A673 (cell line): Measurements from ENCODE around the gene RNU5D-1. TPM values are rescaled to one million over a fixed set of nuclear protein-coding genes. Genes with fewer than 3 reads are reported as not detected.

Experiments used
- BruUV-seq: library from RNA; stranded (reverse); fragments of 400-500 nt; replicated peaks from 2 replicates; lab custom pipeline; 2021; lab: Mats Ljungman, UMichigan
- CTCF ChIA-PET: fragments of 300-600 bp; sonication (Branson Sonifier 250); formaldehyde crosslinking; loops from one replicate; lab custom pipeline; 2022; ENCODE audit warnings: antibody characterized with exemption; lab: Charles Lee
- POLR2A ChIA-PET: fragments of 300-600 bp; sonication (Branson Sonifier 250); formaldehyde crosslinking; loops from one replicate; lab custom pipeline; 2022; ENCODE audit warnings: antibody characterized with exemption; ENCODE audit not compliant: low non-redundant PET; lab: Charles Lee
- DNase-seq: peaks from one replicate; pipeline ENCODE4 v3.0.0-alpha.2; 2015; ENCODE audit warnings: low spot score
- H3K27ac ChIP-seq: fragments of 200-600 bp; sonication (generic); 2 replicates; pipeline ENCODE4 v1.5.1; 2016; ENCODE audit warnings: mixed run types, low read depth, mild to moderate bottlenecking, mixed read lengths, antibody characterized with exemption, low read length; ENCODE audit not compliant: poor library complexity, severe bottlenecking
- H3K27me3 ChIP-seq: fragments of 200-600 bp; sonication (generic); replicated peaks from 2 replicates; pipeline ENCODE4 v1.6.1; 2017; ENCODE audit warnings: mixed run types, low read depth, mild to moderate bottlenecking, mixed read lengths, antibody characterized with exemption, low read length; ENCODE audit not compliant: insufficient read depth, poor library complexity
- H3K36me3 ChIP-seq: fragments of 200-600 bp; sonication (generic); 2 replicates; pipeline ENCODE4 v1.6.1; 2016; ENCODE audit warnings: mixed run types, mild to moderate bottlenecking, mixed read lengths, antibody characterized with exemption, low read length; ENCODE audit not compliant: insufficient read depth, poor library complexity, severe bottlenecking
- H3K4me1 ChIP-seq: fragments of 200-600 bp; sonication (generic); 2 replicates; pipeline ENCODE4 v1.6.1; 2017; ENCODE audit warnings: mixed run types, mild to moderate bottlenecking, mixed read lengths, antibody characterized with exemption, low read length; ENCODE audit not compliant: insufficient read depth, poor library complexity, severe bottlenecking
- H3K4me3 ChIP-seq: fragments of 200-600 bp; sonication (generic); 2 replicates; pipeline ENCODE4 v1.5.1; 2016; ENCODE audit warnings: low read depth, mixed run types, mild to moderate bottlenecking, mixed read lengths, low read length; ENCODE audit not compliant: poor library complexity, severe bottlenecking
- H3K9me3 ChIP-seq: fragments of 200-600 bp; sonication (generic); 2 replicates; pipeline ENCODE4 v1.6.1; 2016; ENCODE audit warnings: mixed run types, low read depth, mild to moderate bottlenecking, mixed read lengths, antibody characterized with exemption, low read length; ENCODE audit not compliant: poor library complexity, severe bottlenecking
- CTCF ChIP-seq: fragments of 300-800, 200-600 bp; sonication (generic); conservative IDR thresholded peaks from 2 replicates; pipeline ENCODE4 v1.5.1; 2017; ENCODE audit warnings: low read depth, mild to moderate bottlenecking, antibody characterized with exemption, low read length, moderate library complexity, mixed read lengths
- EZH2 ChIP-seq: fragments of 200-600 bp; sonication (generic); IDR thresholded peaks from 2 replicates; pipeline ENCODE4 v1.6.1; 2017; ENCODE audit warnings: borderline replicate concordance, low read depth, mild to moderate bottlenecking, mixed read lengths, antibody characterized with exemption, low read length; ENCODE audit not compliant: poor library complexity, severe bottlenecking
- intact Hi-C: fragments of 100-400 bp; cut with micrococcal nuclease; formaldehyde crosslinking; loops from one replicate; pipeline ENCODE4 v1.10.0; 2022; ENCODE audit not compliant: unreplicated experiment
- total RNA-seq: library from RNA; stranded (reverse); gene quantifications from 2 replicates; pipeline ENCODE4 v1.2.3, GENCODE V29; 2021

The RNU5D-1 gene
- total RNA-seq, 1 experiment from 2014 or later = not detected

- intact Hi-C loops = no loop called here
- TF ChIP-seq CTCF (no peak), EZH2 (no peak)
- no peaks in the 10 kb centered on the region for H3K4me1 ChIP-seq
- no TSS peak for BruUV-seq
- POLR2A ChIA-PET = no interaction called here
- no peak overlapping the region for H3K27ac ChIP-seq
- H3K9me3 ChIP-seq = no peaks in the 10 kb centered on the region
- CTCF ChIA-PET = no interaction called here
- no peak for DNase-seq
- H3K4me3 ChIP-seq = no peak overlapping the region
- no peaks in the 10 kb centered on the region for H3K27me3 ChIP-seq
- peaks cover 98% of the 10 kb centered on the region for H3K36me3 ChIP-seq
Measured at GRCh38 chr1:44760876-44761275, 29.9 kb upstream of the RNU5D-1 start.

- no peaks in the 10 kb centered on the region for H3K9me3 ChIP-seq
- no peak for DNase-seq
- CTCF ChIA-PET = no interaction called here
- no peak for TF ChIP-seq CTCF
- TF ChIP-seq EZH2 = no peak
- H3K4me3 ChIP-seq = no peak overlapping the region
- H3K27me3 ChIP-seq = no peaks in the 10 kb centered on the region
- peaks cover 98% of the 10 kb centered on the region for H3K36me3 ChIP-seq
- BruUV-seq = no TSS peak
- intact Hi-C loops = no loop called here
- POLR2A ChIA-PET = no interaction called here
- no peaks in the 10 kb centered on the region for H3K4me1 ChIP-seq
- no peak overlapping the region for H3K27ac ChIP-seq
Measured at GRCh38 chr1:44759077-44759476, 28.1 kb upstream of the RNU5D-1 start.

- Histone ChIP-seq H3K27ac (no peak overlapping the region), H3K36me3 (peaks cover 98% of the 10 kb centered on the region), H3K27me3 (no peaks in the 10 kb centered on the region), H3K4me3 (no peak overlapping the region), H3K4me1 (no peaks in the 10 kb centered on the region), H3K9me3 (no peaks in the 10 kb centered on the region)
- TF ChIP-seq CTCF = no peak
- POLR2A ChIA-PET = no interaction called here
- no TSS peak for BruUV-seq
- intact Hi-C loops = no loop called here
- CTCF ChIA-PET = no interaction called here
- DNase-seq = no peak
Measured at GRCh38 chr1:44757420-44757819, 26.4 kb upstream of the RNU5D-1 start.
